ENCODE data around the gene ARHGDIA.

Gene ARHGDIA

DNA sequence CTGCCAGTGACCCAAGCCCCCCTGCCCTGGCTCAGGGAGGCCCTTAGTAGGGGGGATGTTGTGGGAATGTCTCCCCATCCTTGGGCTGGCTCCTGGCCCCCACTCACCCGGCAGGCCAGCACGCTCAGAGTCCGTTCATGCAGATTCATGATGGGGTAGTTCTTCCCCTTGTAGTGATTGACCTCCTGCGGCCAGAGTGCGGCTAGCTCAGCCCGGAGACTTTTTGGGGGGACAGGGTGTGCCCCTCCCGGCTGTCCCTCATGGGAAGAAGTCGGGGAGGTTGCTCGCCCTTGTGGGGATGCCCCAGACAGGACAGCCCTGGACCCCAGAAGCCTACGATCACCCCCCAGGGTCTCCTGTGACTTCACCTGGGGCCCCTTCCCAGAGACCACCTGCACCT is 34.9 kb upstream of the ARHGDIA start:
- DNase-seq: no peak

DNA sequence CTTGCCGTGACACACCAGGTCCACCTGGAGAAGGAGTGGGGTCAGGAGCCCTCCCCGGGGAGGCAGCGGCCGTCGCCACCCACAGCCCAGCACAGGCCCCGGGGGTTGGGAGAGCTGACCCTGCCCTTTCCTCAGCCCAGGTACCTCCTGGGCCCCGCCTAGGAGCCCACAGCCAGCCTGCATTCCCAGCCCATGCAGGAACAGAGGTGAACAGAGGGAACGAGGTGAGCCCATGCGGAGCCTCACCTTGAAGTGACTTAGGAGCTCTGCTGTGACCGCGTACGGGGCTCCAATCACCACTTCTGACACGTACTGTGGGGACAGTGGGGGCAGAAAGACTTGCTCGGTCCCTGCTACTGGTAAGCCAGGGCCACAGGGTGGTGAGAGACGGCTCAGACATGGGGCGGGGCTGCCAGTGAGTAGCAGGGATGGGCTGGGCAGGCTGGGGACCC is 34.3 kb upstream of the ARHGDIA start:
- DNase-seq: no peak

DNA sequence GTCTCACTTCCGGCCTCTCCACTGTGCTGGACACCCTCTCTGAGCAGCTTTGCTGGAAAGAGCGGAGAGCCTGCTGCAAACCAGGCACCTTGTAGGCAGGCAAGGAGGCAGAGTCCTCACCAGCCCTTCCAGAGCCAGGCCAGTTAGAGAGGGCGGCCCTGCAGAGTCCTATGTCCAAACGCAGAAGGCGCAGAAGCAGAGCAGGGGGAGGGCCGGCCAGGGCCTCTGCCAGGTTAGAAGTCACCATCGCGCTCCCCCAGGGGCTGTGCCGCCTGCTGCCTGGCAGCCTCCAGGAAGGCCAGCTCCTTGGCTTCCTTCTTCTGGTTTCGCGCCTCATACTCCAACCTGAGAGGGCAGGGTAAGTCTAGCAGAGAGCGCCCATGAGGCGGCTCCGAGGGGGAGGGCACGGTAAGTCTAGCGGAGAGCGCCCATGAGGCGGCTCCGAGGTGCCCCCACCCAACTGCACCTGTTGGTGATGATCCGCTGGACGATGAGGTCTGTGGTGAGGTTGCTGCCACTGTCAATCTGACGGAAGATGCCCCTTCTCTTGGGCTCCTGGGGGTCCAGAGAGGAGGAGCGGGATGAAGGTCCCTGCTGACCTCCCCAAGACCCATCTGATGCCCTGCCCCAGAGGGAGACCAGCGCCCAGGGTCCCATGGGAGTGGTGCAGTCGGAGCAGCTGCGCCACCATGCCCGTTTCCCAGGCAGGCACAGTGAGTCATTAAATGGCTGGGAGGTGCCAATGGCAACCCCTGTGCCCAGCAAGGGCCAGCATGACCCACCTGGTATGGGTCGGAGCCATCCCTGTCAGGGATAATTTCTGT is 33.7 kb upstream of the ARHGDIA start:
- no peak for DNase-seq

DNA sequence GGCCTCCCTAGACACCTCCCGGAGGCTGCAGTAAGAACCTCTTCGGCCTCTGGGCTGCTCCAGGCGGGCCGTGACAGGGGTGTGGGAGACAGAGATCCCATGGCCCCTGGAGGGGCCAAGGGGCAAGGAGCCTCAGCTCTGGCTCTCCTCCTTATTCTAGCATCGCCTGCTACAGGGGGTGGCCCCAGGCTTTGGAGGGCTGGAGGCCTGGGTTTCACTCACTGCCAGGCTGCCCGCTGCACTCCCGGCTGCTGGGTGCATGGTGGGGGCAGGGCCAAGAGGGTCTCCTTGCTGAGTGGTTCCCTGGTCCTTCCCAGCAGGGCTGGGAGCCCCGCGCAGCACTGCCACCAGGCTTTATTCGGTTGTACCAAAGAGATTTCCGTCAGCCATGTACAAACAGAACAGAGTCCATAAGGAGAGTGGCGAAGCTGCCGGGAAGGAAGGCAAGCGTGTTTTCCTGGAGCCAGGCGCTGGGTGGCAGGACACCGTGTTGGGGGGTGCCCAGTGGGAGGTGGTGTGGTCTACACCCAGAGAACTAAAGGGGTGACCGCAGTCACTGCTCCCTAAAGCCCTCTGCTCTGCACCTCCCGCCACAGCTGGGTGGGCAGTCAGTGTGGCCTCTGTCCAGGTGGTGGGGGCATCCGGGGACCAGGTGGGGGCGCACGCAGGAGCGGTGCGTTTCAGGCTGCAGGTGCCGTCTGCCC is 32.9 kb upstream of the ARHGDIA start:
- no peak for DNase-seq

DNA sequence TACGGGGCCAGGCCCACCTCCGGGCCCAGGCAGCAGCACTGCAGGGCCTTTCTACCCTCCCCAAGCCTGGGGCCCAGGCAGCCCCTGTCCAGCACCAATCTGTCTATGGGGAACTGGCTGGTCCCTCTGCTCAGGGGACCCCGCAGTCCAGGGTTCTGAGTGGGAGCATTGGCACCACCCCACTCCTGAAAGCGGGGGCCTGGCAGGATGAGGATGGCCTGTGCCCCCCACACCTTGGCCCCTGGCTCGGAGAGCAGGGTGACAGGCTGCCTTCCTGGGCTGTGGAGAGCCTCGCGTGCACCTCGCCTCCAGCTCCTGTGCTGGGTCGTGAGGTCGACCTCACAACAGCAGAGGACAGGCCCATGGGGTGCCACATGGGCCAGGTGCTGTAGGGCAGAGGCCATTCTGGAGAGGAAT is 32.3 kb upstream of the ARHGDIA start:
- no peak for DNase-seq

DNA sequence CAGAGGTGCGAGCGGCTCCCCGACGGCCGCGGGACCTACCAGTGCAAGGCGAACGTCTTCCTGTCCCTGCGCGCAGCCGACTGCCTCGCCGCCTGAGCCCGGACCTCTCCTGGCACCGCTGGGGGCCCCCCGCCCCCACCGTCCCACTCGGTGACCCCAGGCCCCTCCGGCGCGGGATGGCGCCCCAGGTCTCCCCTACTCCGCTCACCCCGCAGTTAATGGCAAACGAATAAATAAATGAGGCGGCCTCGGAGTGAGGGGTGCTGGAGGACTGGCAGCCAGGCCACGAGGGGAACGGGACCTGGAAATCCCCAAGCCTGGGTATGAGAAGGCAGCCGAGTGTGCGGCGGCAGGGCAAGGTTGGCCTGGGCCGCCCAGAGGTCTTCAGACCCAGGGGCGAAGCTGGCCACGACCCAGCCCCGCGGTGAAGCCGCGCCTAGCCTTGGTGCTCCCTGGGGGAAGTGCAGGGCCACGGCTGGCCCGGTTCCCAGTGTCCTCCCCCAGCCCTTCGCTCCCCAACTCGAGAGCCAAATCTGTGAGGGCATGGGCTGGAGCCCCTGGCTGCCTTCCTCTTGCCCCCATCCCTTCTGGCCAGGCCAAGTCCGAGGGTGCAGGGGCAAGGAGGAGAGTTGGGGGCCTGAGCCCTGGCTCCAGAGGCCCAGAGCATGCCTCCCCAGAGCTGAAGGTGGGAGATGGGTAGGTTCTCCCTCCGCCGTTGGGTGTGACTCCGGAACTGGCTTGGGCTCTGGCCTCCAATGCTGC is 31.7 kb upstream of the ARHGDIA start:
- DNase-seq: no peak

DNA sequence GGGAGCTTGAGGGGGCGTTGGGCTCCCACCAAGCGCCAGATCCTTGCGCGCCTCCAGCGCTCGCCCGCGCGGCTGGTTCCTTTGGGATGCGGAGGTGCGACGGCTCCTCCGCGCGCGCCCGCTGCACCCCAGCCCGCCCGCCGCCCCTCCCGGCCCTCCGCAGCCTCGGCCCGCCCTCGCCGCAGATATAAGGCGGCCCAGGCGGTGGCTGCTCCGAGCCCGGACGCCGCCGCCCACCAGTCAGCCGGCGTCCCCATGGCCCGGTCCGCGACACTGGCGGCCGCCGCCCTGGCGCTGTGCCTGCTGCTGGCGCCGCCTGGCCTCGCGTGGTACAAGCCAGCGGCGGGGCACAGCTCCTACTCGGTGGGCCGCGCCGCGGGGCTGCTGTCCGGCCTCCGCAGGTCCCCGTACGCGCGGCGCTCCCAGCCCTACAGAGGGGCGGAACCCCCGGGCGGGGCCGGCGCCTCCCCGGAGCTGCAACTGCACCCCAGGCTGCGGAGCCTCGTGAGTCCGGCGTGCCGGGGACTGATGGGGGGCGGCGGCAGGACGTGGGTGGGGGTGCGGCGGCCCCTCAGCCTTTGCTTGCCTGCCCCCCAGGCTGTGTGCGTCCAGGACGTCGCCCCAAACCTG is 31.0 kb upstream of the ARHGDIA start, which contains the start of gene NPB:
Gene NPB (plus strand): TSS at position 216 of the 630 bp plus-strand sequence. CDS start 40 bp downstream, at position 256.
- no peak for DNase-seq

DNA sequence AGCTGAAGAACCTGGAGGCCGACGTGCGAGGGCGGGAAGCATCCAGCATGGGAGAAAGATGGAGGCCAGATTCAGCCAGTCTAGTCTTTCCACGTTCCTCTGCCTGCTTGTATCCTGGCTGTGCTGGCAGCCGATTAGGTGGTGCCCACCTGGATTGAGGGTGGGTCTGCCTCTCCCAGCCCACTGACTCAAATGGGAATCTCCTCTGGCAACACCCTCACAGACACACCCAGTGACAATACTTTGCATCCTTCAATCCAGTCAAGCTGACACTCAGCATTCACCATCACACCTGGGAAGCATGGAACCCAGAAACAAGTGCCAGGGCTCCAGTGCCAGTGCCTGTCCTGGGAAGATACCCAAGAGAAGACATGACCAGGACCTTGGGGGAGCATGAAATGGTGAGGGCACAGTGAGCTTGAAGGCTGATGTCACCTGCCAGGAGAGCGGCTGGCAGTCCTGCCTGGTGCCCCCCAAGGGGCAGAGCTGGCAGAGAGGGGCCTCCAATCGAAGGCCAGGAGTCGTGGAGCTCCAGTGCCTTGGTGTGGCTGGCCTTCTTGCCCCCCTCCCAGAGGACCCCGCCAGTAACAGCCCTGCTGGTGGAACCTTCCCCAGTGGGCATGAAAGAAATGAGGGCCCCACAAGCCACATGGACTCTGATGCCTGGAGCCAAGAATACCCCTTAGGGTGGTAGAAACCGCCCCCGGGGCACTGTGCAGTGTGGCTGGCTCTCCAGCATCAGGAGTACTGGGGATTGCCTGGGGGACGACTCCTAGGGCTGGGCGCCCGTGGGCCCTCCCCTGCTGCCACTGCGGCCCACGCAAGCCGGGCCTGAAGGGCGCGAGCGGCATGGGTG is 30.3 kb upstream of the ARHGDIA start:
- no peak for DNase-seq

DNA sequence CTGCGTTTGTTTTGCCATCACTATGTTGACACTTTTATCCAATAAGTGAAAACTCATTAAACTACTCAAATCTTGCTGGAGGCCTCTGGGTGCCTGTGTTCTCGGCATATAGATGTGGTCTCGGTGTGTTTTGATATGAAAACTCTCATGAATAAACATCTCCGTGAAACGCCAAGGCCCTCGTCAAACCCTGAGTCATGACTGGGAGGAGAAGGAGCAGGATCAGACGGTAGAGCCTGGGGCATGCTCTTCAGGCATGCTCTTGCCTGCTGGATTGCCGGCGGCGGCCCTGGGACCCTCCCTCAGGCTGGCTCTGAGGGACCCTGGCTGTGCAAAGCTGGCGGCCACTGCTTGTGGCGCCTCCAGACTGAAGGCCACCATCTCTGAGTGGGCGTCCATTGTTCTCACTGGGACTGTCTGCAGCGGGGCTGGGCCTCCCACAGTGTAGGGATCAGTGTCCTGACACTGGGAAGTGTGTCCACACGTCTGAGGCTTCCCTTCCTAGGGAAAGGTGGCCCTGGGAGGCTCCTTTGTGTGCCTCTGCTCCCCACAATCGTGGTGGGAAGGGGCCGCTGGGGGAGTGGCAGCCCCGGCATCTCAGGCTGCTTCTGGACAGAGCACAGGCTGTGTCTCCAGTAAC is 29.2 kb upstream of the ARHGDIA start:
- DNase-seq: no peak

DNA sequence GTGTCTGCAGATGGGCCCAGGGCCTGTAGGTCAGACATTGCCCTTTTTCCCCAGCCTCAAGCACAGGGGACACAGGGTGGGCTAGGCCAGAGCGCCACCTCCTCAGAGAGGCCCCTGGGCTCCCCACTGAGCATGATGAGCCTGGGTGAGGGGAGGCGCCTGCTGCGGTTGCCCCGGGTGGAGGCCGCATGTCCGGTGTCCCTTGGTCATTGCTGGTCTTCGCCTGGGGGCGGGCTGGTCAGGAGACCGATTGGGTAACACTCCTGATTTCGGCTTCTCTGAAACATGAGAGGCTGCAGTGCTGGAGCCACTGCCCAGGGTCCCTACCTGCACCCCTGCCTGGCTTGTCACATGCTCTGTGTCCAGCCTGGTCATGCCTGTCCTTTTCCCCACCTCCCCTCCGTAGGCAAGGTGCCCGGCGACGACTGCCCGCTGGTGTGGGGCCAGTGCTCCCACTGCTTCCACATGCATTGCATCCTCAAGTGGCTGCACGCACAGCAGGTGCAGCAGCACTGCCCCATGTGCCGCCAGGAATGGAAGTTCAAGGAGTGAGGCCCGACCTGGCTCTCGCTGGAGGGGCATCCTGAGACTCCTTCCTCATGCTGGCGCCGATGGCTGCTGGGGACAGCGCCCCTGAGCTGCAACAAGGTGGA is 28.5 kb upstream of the ARHGDIA start:
- DNase-seq: no peak

DNA sequence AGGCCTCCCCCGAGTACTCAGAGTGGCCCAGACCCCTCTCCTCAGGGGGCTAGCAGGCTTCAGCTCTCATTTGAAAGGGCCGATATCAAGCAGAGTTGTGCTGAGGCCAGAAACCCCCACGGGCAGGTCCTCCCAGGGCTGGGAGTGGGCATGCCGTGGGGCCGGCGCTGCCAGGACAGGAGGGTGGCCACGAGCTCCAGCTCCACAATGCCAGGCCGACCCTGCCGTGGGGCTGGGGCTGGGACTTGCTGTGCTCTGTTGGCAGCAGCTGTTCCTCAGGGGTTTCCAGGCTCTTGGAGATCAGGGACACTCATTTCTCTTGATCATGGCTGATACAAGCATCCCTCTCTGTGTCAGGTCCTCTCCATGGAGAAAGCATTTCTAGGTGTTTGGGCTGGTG is 27.7 kb upstream of the ARHGDIA start:
- no peak for DNase-seq

DNA sequence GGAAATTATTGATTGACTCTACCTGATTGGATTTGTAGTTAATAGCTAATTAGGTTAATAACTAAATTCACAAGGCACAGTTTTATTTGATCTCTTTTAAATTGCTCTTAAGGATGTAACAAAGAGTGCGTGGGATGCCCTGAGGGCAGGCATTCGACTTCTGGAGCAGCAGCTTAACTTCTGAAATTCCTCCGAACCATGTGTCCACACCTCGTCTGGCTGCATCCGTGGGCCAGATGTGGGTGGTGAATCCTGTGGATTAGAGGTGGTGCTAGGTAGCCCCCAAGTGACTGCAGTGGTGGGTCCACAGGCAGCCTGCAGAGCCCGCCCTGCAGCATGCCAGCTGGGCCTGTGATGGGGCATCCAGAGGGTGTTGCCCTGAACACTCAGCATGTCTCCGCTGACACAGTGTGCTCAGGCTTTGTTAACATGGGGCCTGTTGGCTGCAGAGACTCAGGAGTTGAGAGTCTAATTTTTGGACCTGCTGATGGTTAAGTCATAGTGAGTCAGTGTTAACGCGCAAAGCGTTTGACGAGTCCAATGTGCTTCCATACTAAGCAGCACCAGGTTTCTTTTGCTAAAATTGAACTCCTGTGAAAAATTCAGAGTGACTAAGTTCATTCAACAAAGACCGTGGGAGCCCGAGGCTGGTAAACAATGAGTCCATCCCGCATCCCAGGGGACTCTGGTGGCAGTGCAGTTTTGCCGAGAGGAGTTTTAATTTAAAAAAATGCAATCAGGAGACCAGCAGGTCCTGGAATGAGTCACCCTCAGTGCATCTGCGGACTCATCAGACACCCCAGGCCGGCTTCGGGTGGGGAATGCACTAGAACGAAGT is 27.1 kb upstream of the ARHGDIA start:
- DNase-seq: no peak

DNA sequence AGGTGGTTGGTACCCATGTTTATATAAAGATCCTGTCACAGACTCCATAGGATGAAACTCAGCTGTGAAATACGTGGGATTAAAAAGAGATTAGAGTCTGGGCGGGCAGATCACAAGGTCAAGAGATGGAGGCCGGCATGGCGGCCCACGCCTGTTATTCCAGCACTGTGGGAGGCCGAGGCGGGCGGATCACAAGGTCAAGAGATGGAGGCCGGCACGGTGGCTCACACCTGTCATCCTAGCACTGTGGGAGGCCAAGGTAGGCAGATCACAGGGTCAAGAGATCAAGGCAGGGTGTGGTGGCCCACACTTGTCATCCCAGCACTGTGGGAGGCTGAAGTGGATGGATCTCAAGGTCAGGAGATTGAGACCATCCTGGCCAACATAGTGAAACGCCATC is 24.3 kb upstream of the ARHGDIA start:
- no peak for DNase-seq

DNA sequence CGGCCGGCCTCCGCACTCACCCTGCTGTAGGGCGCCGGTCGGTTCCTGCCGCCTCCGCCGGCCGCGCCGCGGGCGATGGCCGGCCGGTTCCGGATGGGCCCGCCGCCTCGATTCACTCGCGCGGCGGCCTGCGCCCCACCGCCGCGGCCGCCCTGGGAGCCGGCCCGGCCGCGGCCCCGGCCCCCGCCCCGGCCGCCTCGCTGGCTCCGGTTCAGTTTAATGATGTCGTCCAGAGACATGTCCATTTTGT is 20.1 kb upstream of the ARHGDIA start:
- DNase-seq: no peak

DNA sequence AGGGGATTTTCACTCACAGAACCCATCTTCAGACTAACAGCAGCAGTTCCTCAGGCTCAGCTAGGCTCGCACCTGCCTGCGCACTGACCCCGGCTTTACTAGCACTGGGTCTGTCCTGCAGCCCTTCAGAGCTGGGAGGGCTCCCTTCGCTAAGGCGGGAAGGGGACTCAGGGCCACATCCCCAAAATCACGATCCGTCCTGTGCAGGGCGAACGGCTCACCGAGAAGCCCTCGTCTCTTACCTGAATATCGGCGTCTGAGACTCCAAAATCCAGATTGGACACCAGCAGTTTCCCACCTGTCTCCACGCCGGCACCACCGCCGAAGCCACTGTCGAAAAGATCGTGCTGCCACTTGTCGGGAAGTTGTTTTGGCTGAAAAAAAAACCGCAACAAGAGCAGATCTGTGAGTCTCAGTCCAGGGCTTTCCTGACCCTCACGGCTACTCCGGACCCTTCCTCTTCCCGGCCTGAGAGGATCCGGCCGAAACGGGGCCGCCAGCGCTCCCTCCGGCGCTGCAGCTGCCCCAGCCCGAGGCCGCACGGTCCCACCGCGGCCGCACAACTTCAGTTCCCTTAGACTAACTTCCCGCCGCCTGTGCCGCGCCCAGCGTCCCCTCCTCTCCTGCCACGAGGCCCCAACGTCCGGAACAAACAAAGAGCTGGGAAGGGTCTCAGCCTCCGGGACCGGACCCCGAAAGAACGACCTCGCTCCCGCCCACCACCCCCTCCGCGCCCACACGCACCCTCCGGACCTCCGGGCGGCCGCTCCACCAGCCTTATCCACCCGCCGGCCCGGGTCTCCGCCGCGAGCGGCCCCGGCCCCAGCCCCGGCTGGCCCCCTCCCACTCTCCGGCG is 19.5 kb upstream of the ARHGDIA start:
- DNase-seq: no peak

DNA sequence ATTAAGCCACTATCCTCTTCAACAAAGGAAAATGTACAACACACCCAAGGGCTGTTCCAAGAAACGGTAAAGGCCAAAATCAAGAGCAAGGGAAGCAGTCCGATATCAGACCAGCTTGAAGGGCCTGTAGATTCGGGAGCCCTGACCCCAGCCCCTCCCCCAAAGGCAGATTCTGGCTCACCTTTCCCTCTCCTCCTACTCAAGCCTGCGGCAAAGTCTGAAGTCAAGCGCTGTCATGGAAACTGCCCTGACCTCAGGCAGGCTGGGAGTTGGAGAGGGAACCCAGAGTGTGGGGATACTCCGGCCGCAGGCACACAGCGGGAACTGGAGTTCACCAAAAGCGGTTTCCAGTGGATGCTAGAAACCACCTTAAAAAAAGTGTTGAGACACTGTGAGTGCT is 18.5 kb upstream of the ARHGDIA start:
- no peak for DNase-seq

DNA sequence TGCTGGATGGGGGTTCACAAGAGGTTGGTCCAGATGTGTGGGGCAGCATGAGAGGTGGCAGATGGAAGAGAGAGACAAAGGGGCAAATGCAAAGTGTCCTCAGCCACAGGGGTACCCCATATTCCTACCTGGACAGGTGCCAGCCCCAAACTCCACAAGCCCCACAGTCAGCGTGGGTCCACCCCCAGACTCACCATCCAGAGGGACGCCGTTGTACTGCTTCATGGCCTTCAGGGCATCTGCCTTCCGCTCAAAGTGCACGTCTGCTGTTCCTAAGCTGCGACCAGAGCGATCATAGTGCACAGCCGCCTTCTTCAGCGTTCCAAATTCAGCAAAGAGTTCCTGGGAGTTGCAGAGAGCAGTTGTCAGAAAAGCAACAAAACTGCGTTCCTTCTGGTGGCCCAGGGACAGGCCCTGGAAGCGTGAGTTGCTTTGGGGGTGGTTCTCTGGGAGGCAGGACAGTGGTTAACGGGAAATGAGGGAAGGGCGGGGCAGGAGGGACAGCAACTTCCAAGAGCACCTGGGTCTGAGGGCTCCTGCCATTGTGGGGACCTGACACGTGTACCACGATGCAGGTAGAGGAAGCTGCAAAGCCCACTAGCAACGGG is 18.0 kb upstream of the ARHGDIA start:
- no peak for DNase-seq

DNA sequence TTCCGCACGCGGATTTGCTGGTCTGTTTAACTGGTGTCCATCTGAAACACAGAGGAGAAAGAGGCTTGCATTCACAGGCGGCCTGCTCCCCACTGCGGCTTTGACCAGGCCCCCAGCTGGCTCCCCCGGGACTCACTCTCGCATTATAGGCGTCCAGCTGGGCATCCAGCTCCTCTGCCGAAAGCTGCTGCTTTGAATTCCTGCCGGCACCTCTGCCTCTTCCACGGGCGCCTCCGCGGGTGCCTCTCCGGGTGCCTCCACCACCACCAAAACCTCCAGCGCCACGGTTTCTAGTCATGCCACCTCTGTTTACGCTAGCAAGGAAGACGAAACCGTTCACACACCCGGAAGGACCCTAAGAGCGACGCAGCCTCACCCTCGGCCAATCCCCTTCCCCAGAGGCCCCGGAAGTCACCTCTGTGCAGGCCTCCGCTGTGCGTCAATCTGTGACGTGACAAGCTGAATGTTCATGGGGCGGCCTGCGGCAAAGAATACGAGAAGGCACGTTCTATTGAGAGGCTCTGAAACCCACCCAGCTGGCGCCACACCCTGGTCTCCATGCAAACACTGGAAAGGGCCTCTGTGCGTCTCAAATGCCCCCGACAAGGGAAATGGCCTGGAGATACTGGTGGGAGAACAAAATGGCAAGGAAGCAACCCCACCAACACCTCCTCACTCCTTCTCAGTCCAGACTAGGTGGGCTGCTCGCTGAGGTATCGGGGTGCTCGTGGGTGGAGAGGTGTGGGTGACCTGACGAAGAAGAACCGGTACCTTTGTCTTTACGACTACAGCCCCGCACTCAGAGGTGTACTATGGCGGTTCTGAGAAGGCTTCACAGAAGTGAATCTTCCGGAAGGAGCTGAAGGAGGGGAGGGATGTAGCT is 17.2 kb upstream of the ARHGDIA start:
- no peak for DNase-seq

Data from NCI-H510A treated with DMSO at 0.1 percent for 48 hours (cell line).